WTC11 (cell line): Measurements from ENCODE around the gene SLC16A13. TPM values are rescaled to one million over a fixed set of nuclear protein-coding genes. Genes with fewer than 3 reads are reported as not detected.

Experiments
- ATAC-seq: fragments of 200-7000 bp; cut with Tn5 transposase; 2 replicates; pipeline ENCODE4 v1.10.0; 2021; ENCODE audit warnings: mild to moderate bottlenecking, moderate library complexity
- CTCF ChIA-PET: fragments of 300-600 bp; sonication (Branson Sonifier 250); formaldehyde crosslinking; loops from one replicate; lab custom pipeline; 2021; ENCODE audit warnings: antibody characterized with exemption; lab: Charles Lee
- POLR2A ChIA-PET: fragments of 350-600 bp; sonication (Branson Sonifier 250); formaldehyde crosslinking; loops from one replicate; lab custom pipeline; 2021; ENCODE audit warnings: antibody characterized with exemption; lab: Charles Lee
- DNase-seq: peaks from one replicate; pipeline ENCODE4 v3.0.0; 2021; ENCODE audit warnings: low spot score
- H3K27ac Mint-ChIP-seq: 2 replicates; pipeline ENCODE4 v1.8.0; 2021; ENCODE audit warnings: mixed read lengths
- H3K27me3 Mint-ChIP-seq: 2 replicates; pipeline ENCODE4 v1.8.0; 2021; ENCODE audit warnings: low read depth, mild to moderate bottlenecking, moderate library complexity, mixed read lengths
- H3K36me3 Mint-ChIP-seq: 2 replicates; pipeline ENCODE4 v1.8.0; 2021; ENCODE audit warnings: mixed read lengths
- H3K4me1 Mint-ChIP-seq: 2 replicates; pipeline ENCODE4 v1.8.0; 2022; ENCODE audit warnings: mixed read lengths
- H3K4me3 Mint-ChIP-seq: 2 replicates; pipeline ENCODE4 v1.8.0; 2021; ENCODE audit warnings: mild to moderate bottlenecking, moderate library complexity, mixed read lengths
- H3K9me3 Mint-ChIP-seq: 2 replicates; pipeline ENCODE4 v1.8.0; 2021; ENCODE audit warnings: mixed read lengths
- ATF1 ChIP-seq: sonication (generic); formaldehyde crosslinking; IDR thresholded peaks from 2 replicates; pipeline ENCODE4 v1.8.1; 2023; ENCODE audit warnings: mild to moderate bottlenecking, moderate library complexity, missing genetic modification reagents
- CREB1 ChIP-seq: sonication (generic); formaldehyde crosslinking; IDR thresholded peaks from 2 replicates; pipeline ENCODE4 v1.8.0; 2023; ENCODE audit warnings: mild to moderate bottlenecking, missing genetic modification reagents
- ERG ChIP-seq: fragments of 250-450 bp; sonication (Bioruptor Pico); IDR thresholded peaks from 2 replicates; pipeline ENCODE4 v1.8.0; 2021; ENCODE audit warnings: mild to moderate bottlenecking
- HMGA2 ChIP-seq: fragments of 250-450 bp; sonication (Bioruptor Pico); IDR thresholded peaks from 2 replicates; pipeline ENCODE4 v1.4.0; 2021; ENCODE audit warnings: mild to moderate bottlenecking, moderate library complexity
- JUN ChIP-seq: sonication (generic); formaldehyde crosslinking; IDR thresholded peaks from 2 replicates; pipeline ENCODE4 v1.8.0; 2023; ENCODE audit warnings: mild to moderate bottlenecking, missing genetic modification reagents
- MAX ChIP-seq: sonication (generic); formaldehyde crosslinking; IDR thresholded peaks from 2 replicates; pipeline ENCODE4 v1.8.0; 2022; ENCODE audit warnings: mild to moderate bottlenecking, missing genetic modification reagents
- MYBL2 ChIP-seq: sonication (generic); formaldehyde crosslinking; IDR thresholded peaks from 2 replicates; pipeline ENCODE4 v1.8.1; 2023; ENCODE audit warnings: mild to moderate bottlenecking, moderate library complexity, missing genetic modification reagents
- NFE2L1 ChIP-seq: sonication (generic); formaldehyde crosslinking; IDR thresholded peaks from 2 replicates; pipeline ENCODE4 v1.8.1; 2023; ENCODE audit warnings: missing genetic modification reagents
- PRRX2 ChIP-seq: fragments of 250-450 bp; sonication (Bioruptor Pico); IDR thresholded peaks from 2 replicates; pipeline ENCODE4 v1.8.0; 2021; ENCODE audit warnings: mild to moderate bottlenecking
- RORB ChIP-seq: fragments of 250-450 bp; sonication (Bioruptor Pico); IDR thresholded peaks from 2 replicates; pipeline ENCODE4 v1.9.0; 2021; ENCODE audit warnings: mild to moderate bottlenecking
- SOX15 ChIP-seq: fragments of 250-450 bp; sonication (Bioruptor Pico); IDR thresholded peaks from 2 replicates; pipeline ENCODE4 v1.9.0; 2021; ENCODE audit warnings: mild to moderate bottlenecking
- ZMAT4 ChIP-seq: fragments of 250-450 bp; sonication (Bioruptor Pico); IDR thresholded peaks from 2 replicates; pipeline ENCODE4 v1.9.0; 2021; ENCODE audit warnings: mild to moderate bottlenecking
- ZNF281 ChIP-seq: sonication (generic); formaldehyde crosslinking; IDR thresholded peaks from 2 replicates; pipeline ENCODE4 v1.8.0; 2023; ENCODE audit warnings: mild to moderate bottlenecking, missing genetic modification reagents
- ZNF317 ChIP-seq: sonication (generic); formaldehyde crosslinking; IDR thresholded peaks from 2 replicates; pipeline ENCODE4 v1.8.1; 2023; ENCODE audit warnings: low read depth, mild to moderate bottlenecking, moderate library complexity, missing genetic modification reagents, borderline replicate concordance
- ZNF416 ChIP-seq: fragments of 250-450 bp; sonication (Bioruptor Pico); IDR thresholded peaks from 2 replicates; pipeline ENCODE4 v1.9.0; 2021; ENCODE audit warnings: mild to moderate bottlenecking, inconsistent platforms
- total RNA-seq: library from RNA; stranded (reverse); gene quantifications from 3 replicates; pipeline ENCODE4 v1.2.3, GENCODE V29; 2021
- TF ChIP-seq, protein P1 (sequence below): sonication (generic); formaldehyde crosslinking; IDR thresholded peaks from 2 replicates; pipeline ENCODE4 v1.8.1; 2022; ENCODE audit warnings: missing genetic modification reagents, borderline replicate concordance
- TF ChIP-seq, protein P2 (sequence below): sonication (generic); formaldehyde crosslinking; IDR thresholded peaks from 2 replicates; pipeline ENCODE4 v1.8.0; 2022; ENCODE audit warnings: mild to moderate bottlenecking, missing genetic modification reagents
- TF ChIP-seq, protein P3 (sequence below): fragments of 250-450 bp; sonication (Bioruptor Pico); conservative IDR thresholded peaks from 2 replicates; pipeline ENCODE4 v1.9.0; 2021; ENCODE audit warnings: mild to moderate bottlenecking

SLC16A13 gene
- total RNA-seq, 1 experiment from 2014 or later: 5.2 TPM

DNA sequence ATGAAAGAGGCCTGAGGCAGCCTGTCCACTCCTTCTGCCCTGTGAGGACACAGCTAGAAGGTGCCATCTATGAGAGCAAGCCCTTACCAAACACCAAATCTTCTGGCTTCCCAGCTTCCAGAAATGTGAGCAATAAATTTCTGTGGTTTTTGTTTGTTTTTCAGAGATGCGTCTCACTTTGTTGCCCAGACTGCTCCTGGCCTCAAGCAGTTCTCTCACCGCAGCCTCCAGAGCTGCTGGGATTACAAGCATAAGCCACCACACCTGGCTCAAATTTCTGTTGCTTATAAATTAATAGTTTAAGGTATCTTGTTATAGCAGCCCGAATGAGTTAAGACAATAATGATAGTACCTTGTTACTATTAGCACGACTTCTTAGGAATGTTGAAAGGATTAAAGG is 20.6 kb downstream of the SLC16A13 start:
- H3K27me3 Mint-ChIP-seq: peaks cover 38% of the 10 kb centered on the region
- CTCF ChIA-PET: interaction anchor here (0.7 kb wide), 1 partner anchor 16 kb away, joined by 3 read pairs; no protein-coding TSS in a partner anchor
- no peaks in the 10 kb centered on the region for H3K36me3 Mint-ChIP-seq
- no peak for ATAC-seq
- H3K4me3 Mint-ChIP-seq: no peak overlapping the region
- no peak overlapping the region for H3K27ac Mint-ChIP-seq
- POLR2A ChIA-PET: no interaction called here
- TF ChIP-seq SOX15 (CRISPR knock-in tag) (no peak), ATF1 (CRISPR knock-in tag) (no peak), NFE2L1 (CRISPR knock-in tag) (no peak), RORB (no peak), ZNF416 (CRISPR knock-in tag) (no peak), ZNF281 (no peak), PRRX2 (CRISPR knock-in tag) (no peak), MYBL2 (no peak), HMGA2 (CRISPR knock-in tag) (no peak), ERG (CRISPR knock-in tag) (no peak), CREB1 (CRISPR knock-in tag) (no peak), MAX (CRISPR knock-in tag) (no peak), ZNF317 (CRISPR knock-in tag) (no peak), JUN (CRISPR knock-in tag) (no peak), ZMAT4 (CRISPR knock-in tag) (no peak)
- TF ChIP-seq, protein P1, sequence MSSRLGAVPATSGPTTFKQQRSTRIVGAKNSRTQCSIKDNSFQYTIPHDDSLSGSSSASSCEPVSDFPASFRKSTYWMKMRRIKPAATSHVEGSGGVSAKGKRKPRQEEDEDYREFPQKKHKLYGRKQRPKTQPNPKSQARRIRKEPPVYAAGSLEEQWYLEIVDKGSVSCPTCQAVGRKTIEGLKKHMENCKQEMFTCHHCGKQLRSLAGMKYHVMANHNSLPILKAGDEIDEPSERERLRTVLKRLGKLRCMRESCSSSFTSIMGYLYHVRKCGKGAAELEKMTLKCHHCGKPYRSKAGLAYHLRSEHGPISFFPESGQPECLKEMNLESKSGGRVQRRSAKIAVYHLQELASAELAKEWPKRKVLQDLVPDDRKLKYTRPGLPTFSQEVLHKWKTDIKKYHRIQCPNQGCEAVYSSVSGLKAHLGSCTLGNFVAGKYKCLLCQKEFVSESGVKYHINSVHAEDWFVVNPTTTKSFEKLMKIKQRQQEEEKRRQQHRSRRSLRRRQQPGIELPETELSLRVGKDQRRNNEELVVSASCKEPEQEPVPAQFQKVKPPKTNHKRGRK (CRISPR knock-in tag): no peak
- TF ChIP-seq, protein P2, sequence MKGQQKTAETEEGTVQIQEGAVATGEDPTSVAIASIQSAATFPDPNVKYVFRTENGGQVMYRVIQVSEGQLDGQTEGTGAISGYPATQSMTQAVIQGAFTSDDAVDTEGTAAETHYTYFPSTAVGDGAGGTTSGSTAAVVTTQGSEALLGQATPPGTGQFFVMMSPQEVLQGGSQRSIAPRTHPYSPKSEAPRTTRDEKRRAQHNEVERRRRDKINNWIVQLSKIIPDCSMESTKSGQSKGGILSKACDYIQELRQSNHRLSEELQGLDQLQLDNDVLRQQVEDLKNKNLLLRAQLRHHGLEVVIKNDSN (CRISPR knock-in tag): no peak
- TF ChIP-seq, protein P3, sequence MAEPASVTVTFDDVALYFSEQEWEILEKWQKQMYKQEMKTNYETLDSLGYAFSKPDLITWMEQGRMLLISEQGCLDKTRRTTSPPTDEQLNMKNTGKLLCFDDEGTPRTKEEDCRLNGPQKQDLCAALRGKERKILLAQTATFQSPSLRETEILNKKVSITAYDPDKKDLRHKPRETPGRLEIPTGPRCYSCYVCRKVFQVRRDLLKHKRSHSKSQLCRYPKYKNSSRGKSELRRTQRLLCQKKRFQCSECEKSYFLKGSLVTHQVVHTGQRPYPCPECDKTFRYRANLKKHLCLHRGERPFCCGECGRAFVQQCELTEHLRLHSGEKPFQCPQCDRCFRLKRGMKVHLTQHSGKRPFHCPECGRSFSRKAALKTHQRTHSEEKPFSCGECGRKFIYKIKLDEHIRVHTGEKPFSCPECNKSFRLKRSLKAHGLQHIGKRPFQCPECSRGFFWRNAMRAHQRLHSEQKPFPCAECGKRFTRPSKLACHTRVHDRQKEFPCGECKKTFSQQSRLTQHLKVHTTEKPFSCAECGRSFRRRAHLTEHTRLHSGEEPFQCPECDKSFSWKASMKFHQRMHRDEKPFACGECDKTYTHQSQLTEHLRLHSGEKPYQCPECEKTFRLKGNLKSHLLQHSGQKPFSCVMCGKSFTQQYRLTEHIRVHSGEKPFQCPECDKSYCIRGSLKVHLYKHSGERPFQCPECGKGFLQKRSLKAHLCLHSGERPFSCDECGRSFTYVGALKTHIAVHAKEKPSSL (CRISPR knock-in tag): no peak
- peaks cover 7% of the 10 kb centered on the region; the same call in 1 of the 2 replicates for H3K4me1 Mint-ChIP-seq
- H3K9me3 Mint-ChIP-seq: no peaks in the 10 kb centered on the region
- no peak for DNase-seq
